HS-27A (cell line): Measurements from ENCODE around the gene ZNF273.
"Not testable (repeated sequence)": the region's sequence is repeated elsewhere in the genome, so short reads cannot be mapped to it uniquely, and the experiment has no call there.

Experiments used
- DNase-seq: peaks from one replicate; pipeline ENCODE4 v3.0.0-alpha.2; 2012; ENCODE audit warnings: low read depth, missing footprints

Gene ZNF273

GRCh38 chr7:64890273-64890672, 12.8 kb upstream of the ZNF273 start:
- DNase-seq, result not testable (repeated sequence)

- DNase-seq, result no peak
These were observed 12.2 kb upstream of the ZNF273 start for GRCh38 chr7:64890761-64891362.

GRCh38 chr7:64891363-64892081, 11.6 kb upstream of the ZNF273 start:
- not testable (repeated sequence) for DNase-seq

- DNase-seq, result no peak
These were observed 11.0 kb upstream of the ZNF273 start for GRCh38 chr7:64892116-64892515.

GRCh38 chr7:64892666-64893309, 10.3 kb upstream of the ZNF273 start:
- DNase-seq, result no peak

GRCh38 chr7:64893401-64893800, 9.7 kb upstream of the ZNF273 start:
- no peak for DNase-seq

- not testable (repeated sequence) for DNase-seq
These were observed 640 bp upstream of the ZNF273 start for GRCh38 chr7:64902461-64902805.

- DNase-seq, result no peak
These were observed 935 bp downstream of the ZNF273 start for GRCh38 chr7:64904008-64904407.

GRCh38 chr7:64905133-64905532, 2.1 kb downstream of the ZNF273 start:
- no peak for DNase-seq

GRCh38 chr7:64905547-64905946, 2.5 kb downstream of the ZNF273 start:
- DNase-seq, result no peak

- DNase-seq, result no peak
These were observed 4.7 kb downstream of the ZNF273 start for GRCh38 chr7:64907641-64908326.

GRCh38 chr7:64908358-64908757, 5.3 kb downstream of the ZNF273 start:
- no peak for DNase-seq

GRCh38 chr7:64914557-64914956, 11.5 kb downstream of the ZNF273 start:
- DNase-seq, result no peak

- DNase-seq, result not testable (repeated sequence)
These were observed 12.2 kb downstream of the ZNF273 start for GRCh38 chr7:64915301-64915700.

GRCh38 chr7:64928252-64929187, 25.4 kb downstream of the ZNF273 start:
- DNase-seq, result not testable (repeated sequence)

GRCh38 chr7:64934478-64934877, 31.4 kb downstream of the ZNF273 start:
- DNase-seq, result no peak

GRCh38 chr7:64938540-64938939, 35.5 kb downstream of the ZNF273 start:
- no peak for DNase-seq

- not testable (repeated sequence) for DNase-seq
These were observed 36.9 kb downstream of the ZNF273 start for GRCh38 chr7:64940021-64940420.

GRCh38 chr7:64944667-64945502, 41.8 kb downstream of the ZNF273 start:
- not testable (repeated sequence) for DNase-seq

- DNase-seq, result no peak
These were observed 42.6 kb downstream of the ZNF273 start for GRCh38 chr7:64945503-64946175.
